ENCODE results near the gene PCCA.
"Not testable (repeated sequence)": the region's sequence is repeated elsewhere in the genome, so short reads cannot be mapped to it uniquely, and the experiment has no call there.

Gene PCCA

GRCh38 chr13:100211016-100211710 lies 122.3 kb downstream of the PCCA start:
- Histone ChIP-seq H3K4me3 (ENCODE audit: insufficient read length, low read depth) (no peak overlapping the region), H3K27me3 (ENCODE audit: insufficient read depth, insufficient read length) (no peaks in the 10 kb centered on the region), H3K4me1 (ENCODE audit: insufficient read depth, insufficient read length) (no peaks in the 10 kb centered on the region), H3K9ac (ENCODE audit: insufficient read length, low read depth) (no peak overlapping the region), H3K9me3 (ENCODE audit: insufficient read depth, low read length) (no peaks in the 10 kb centered on the region), H3K36me3 (ENCODE audit: insufficient read depth, insufficient read length, low read length) (peaks cover 3% of the 10 kb centered on the region)
- no peak for TF ChIP-seq SUZ12 (IDR thresholded peaks at IDR 0.05; ENCODE audit: extremely low read depth, insufficient read depth, insufficient read length)
- no peak for TF ChIP-seq YY1 (IDR thresholded peaks at IDR 0.05; ENCODE audit: insufficient read depth, insufficient read length)
- no peak for TF ChIP-seq ZNF274 (IDR thresholded peaks at IDR 0.05; ENCODE audit: low read depth, low read length)
- DNase-seq (ENCODE audit: low read depth, low spot score), result no peak

GRCh38 chr13:100212904-100213553 lies 124.1 kb downstream of the PCCA start:
- H3K36me3 ChIP-seq (ENCODE audit: insufficient read depth, insufficient read length, low read length), result peaks cover 3% of the 10 kb centered on the region
- H3K4me1 ChIP-seq (ENCODE audit: insufficient read depth, insufficient read length), result no peaks in the 10 kb centered on the region
- no peaks in the 10 kb centered on the region for H3K27me3 ChIP-seq (ENCODE audit: insufficient read depth, insufficient read length)
- TF ChIP-seq YY1 (IDR thresholded peaks at IDR 0.05; ENCODE audit: insufficient read depth, insufficient read length) (no peak), ZNF274 (IDR thresholded peaks at IDR 0.05; ENCODE audit: low read depth, low read length) (no peak), SUZ12 (IDR thresholded peaks at IDR 0.05; ENCODE audit: extremely low read depth, insufficient read depth, insufficient read length) (no peak)
- no peaks in the 10 kb centered on the region for H3K9me3 ChIP-seq (ENCODE audit: insufficient read depth, low read length)
- H3K9ac ChIP-seq (ENCODE audit: insufficient read length, low read depth), result no peak overlapping the region
- no peak for DNase-seq (ENCODE audit: low read depth, low spot score)
- H3K4me3 ChIP-seq (ENCODE audit: insufficient read length, low read depth), result no peak overlapping the region

GRCh38 chr13:100213576-100213975 lies 124.7 kb downstream of the PCCA start:
- H3K4me3 ChIP-seq (ENCODE audit: insufficient read length, low read depth), result no peak overlapping the region
- no peak for DNase-seq (ENCODE audit: low read depth, low spot score)
- no peak for TF ChIP-seq ZNF274 (IDR thresholded peaks at IDR 0.05; ENCODE audit: low read depth, low read length)
- no peak for TF ChIP-seq YY1 (IDR thresholded peaks at IDR 0.05; ENCODE audit: insufficient read depth, insufficient read length)
- TF ChIP-seq SUZ12 (IDR thresholded peaks at IDR 0.05; ENCODE audit: extremely low read depth, insufficient read depth, insufficient read length), result no peak
- peaks cover 3% of the 10 kb centered on the region for H3K36me3 ChIP-seq (ENCODE audit: insufficient read depth, insufficient read length, low read length)
- no peaks in the 10 kb centered on the region for H3K4me1 ChIP-seq (ENCODE audit: insufficient read depth, insufficient read length)
- H3K9ac ChIP-seq (ENCODE audit: insufficient read length, low read depth), result no peak overlapping the region
- H3K9me3 ChIP-seq (ENCODE audit: insufficient read depth, low read length), result no peaks in the 10 kb centered on the region
- H3K27me3 ChIP-seq (ENCODE audit: insufficient read depth, insufficient read length), result no peaks in the 10 kb centered on the region

GRCh38 chr13:100214886-100215285 lies 126.0 kb downstream of the PCCA start:
- TF ChIP-seq SUZ12 (IDR thresholded peaks at IDR 0.05; ENCODE audit: extremely low read depth, insufficient read depth, insufficient read length) (no peak), ZNF274 (IDR thresholded peaks at IDR 0.05; ENCODE audit: low read depth, low read length) (no peak), YY1 (IDR thresholded peaks at IDR 0.05; ENCODE audit: insufficient read depth, insufficient read length) (no peak)

GRCh38 chr13:100221166-100221565 lies 132.3 kb downstream of the PCCA start:
- H3K9ac ChIP-seq (ENCODE audit: insufficient read length, low read depth), result no peak overlapping the region
- TF ChIP-seq SUZ12 (IDR thresholded peaks at IDR 0.05; ENCODE audit: extremely low read depth, insufficient read depth, insufficient read length) (no peak), YY1 (IDR thresholded peaks at IDR 0.05; ENCODE audit: insufficient read depth, insufficient read length) (no peak), ZNF274 (IDR thresholded peaks at IDR 0.05; ENCODE audit: low read depth, low read length) (no peak)
- H3K9me3 ChIP-seq (ENCODE audit: insufficient read depth, low read length), result no peaks in the 10 kb centered on the region; the same call in 1 of the 2 replicates
- no peak for DNase-seq (ENCODE audit: low read depth, low spot score)
- H3K27me3 ChIP-seq (ENCODE audit: insufficient read depth, insufficient read length), result no peaks in the 10 kb centered on the region
- no peak overlapping the region for H3K4me3 ChIP-seq (ENCODE audit: insufficient read length, low read depth)
- H3K4me1 ChIP-seq (ENCODE audit: insufficient read depth, insufficient read length), result no peaks in the 10 kb centered on the region
- no peaks in the 10 kb centered on the region for H3K36me3 ChIP-seq (ENCODE audit: insufficient read depth, insufficient read length, low read length)

More at GRCh38 chr13:100214886-100215285, 126.0 kb downstream of the PCCA start:
- Histone ChIP-seq H3K36me3 (ENCODE audit: insufficient read depth, insufficient read length, low read length) (peaks cover under 1% of the 10 kb centered on the region), H3K9ac (ENCODE audit: insufficient read length, low read depth) (no peak overlapping the region), H3K9me3 (ENCODE audit: insufficient read depth, low read length) (no peaks in the 10 kb centered on the region), H3K4me3 (ENCODE audit: insufficient read length, low read depth) (no peak overlapping the region), H3K27me3 (ENCODE audit: insufficient read depth, insufficient read length) (no peaks in the 10 kb centered on the region), H3K4me1 (ENCODE audit: insufficient read depth, insufficient read length) (no peaks in the 10 kb centered on the region)
- DNase-seq (ENCODE audit: low read depth, low spot score), result no peak

- not testable (repeated sequence) for H3K27me3 ChIP-seq (ENCODE audit: insufficient read depth, insufficient read length); H3K9me3 ChIP-seq (ENCODE audit: insufficient read depth, low read length); H3K4me3 ChIP-seq (ENCODE audit: insufficient read length, low read depth); H3K36me3 ChIP-seq (ENCODE audit: insufficient read depth, insufficient read length, low read length); H3K9ac ChIP-seq (ENCODE audit: insufficient read length, low read depth); H3K4me1 ChIP-seq (ENCODE audit: insufficient read depth, insufficient read length); DNase-seq (ENCODE audit: low read depth, low spot score)
Measured at GRCh38 chr13:100223966-100224530, 135.2 kb downstream of the PCCA start.

- no peaks in the 10 kb centered on the region for H3K36me3 ChIP-seq (ENCODE audit: insufficient read depth, insufficient read length, low read length)
- DNase-seq (ENCODE audit: low read depth, low spot score), result no peak
- no peaks in the 10 kb centered on the region for H3K9me3 ChIP-seq (ENCODE audit: insufficient read depth, low read length)
- no peak overlapping the region for H3K9ac ChIP-seq (ENCODE audit: insufficient read length, low read depth)
- H3K27me3 ChIP-seq (ENCODE audit: insufficient read depth, insufficient read length), result no peaks in the 10 kb centered on the region
- H3K4me3 ChIP-seq (ENCODE audit: insufficient read length, low read depth), result no peak overlapping the region
- no peak for TF ChIP-seq SUZ12 (IDR thresholded peaks at IDR 0.05; ENCODE audit: extremely low read depth, insufficient read depth, insufficient read length)
- peaks cover 5% of the 10 kb centered on the region for H3K4me1 ChIP-seq (ENCODE audit: insufficient read depth, insufficient read length)
Measured at GRCh38 chr13:100229603-100230002, 140.7 kb downstream of the PCCA start.
